ENCODE data around the gene CRIM1. TPM values are rescaled to one million over a fixed set of nuclear protein-coding genes. Genes with fewer than 3 reads are reported as not detected.
A peak's percentile ranks its signal among the peaks of the same experiment; 100 is the strongest.

CRIM1 gene
- polyA plus RNA-seq, 3 donors from 2014 or later, result 1.9 to 3.3 (median 3.0) TPM

GRCh38 chr2:36520431-36520830 lies 164.9 kb downstream of the CRIM1 start:
- Mint-ChIP-seq H3K27me3 (ENCODE audit: low read depth in 3 of 3) (no peaks in the 10 kb centered on the region), H3K27ac (no peak overlapping the region)

DNA sequence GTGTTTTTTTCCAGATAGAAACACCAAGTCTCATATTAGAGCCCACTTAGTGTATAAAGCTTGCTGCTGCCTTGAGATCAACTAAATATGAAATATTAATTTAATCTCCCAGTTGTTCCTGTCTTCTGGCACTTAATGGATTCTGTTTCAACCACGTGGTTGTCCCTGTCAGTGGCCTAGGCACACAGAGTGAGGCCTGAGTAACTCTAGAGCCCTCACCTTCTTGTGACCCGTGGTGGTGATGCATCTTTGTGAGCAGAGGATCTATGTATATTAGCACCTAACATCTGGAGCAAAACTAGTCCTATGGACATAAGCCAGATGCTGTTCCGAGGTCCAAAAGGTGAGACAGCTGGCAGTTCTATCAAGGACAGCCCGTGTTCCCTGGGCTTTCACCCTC lies 167.6 kb downstream of the CRIM1 start:
- H3K4me3 Mint-ChIP-seq, result no peak overlapping the region
- no peaks in the 10 kb centered on the region for H3K27me3 Mint-ChIP-seq (ENCODE audit: low read depth in 3 of 3)
- DNase-seq, result no peak
- H3K27ac Mint-ChIP-seq, result peak overlapping the region in 1 of 6 donors; percentile 69
- no peaks in the 10 kb centered on the region for H3K9me3 Mint-ChIP-seq
- H3K36me3 Mint-ChIP-seq, result peaks cover 16 to 58% (median 22%) of the 10 kb centered on the region in 3 donors
- H3K4me1 Mint-ChIP-seq, result peaks cover 5 to 7% of the 10 kb centered on the region in 2 donors

More at GRCh38 chr2:36520431-36520830, 164.9 kb downstream of the CRIM1 start:
- Mint-ChIP-seq H3K4me3 (no peak overlapping the region), H3K4me1 (no peaks in the 10 kb centered on the region), H3K9me3 (no peaks in the 10 kb centered on the region), H3K36me3 (peaks cover 17 to 76% (median 36%) of the 10 kb centered on the region in 3 donors)
- no peak for DNase-seq

DNA sequence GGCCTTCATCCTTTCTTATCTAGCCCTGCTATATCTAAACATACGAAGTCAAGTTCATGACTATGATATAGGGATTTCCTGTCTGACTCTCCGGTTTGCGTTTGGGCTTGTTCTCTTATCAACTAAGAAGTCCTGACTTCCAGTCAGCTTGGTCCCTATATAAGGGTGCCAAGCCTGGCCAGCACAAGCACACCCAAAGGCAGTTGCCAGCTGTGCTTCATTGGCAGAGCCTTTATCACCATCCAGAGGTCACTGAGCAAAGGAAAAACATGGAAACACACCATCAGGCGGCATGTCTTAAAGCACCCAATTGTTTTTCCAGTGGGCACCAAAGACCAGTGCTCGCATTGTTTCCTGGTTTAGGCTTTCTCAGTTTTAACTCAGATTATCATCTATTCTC lies 169.7 kb downstream of the CRIM1 start:
- Mint-ChIP-seq H3K36me3 (peaks cover 11 to 44% (median 22%) of the 10 kb centered on the region in 3 donors), H3K4me3 (no peak overlapping the region), H3K9me3 (no peaks in the 10 kb centered on the region), H3K27ac (no peak overlapping the region), H3K4me1 (peaks cover 16 to 21% of the 10 kb centered on the region in 2 donors), H3K27me3 (ENCODE audit: low read depth in 3 of 3) (no peaks in the 10 kb centered on the region)
- no peak for DNase-seq

DNA sequence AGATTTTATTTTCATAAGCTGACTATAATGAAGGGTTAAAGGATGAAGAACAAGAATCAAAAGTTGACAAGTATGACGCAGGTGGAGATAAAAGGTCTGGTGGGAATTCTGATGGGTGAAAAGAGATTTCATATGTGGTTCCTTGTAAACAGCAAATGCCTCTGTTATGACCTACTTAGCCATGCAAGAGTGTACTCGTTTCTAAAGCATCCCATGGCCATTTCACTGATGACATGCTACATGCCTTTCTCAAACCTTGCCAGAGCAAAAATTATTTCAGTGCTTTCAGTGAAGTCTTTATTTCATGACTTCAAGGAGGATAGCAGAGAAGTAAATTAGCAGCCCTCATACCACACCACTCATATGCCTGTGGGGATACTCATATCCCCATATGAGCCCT lies 170.6 kb downstream of the CRIM1 start:
- H3K27ac Mint-ChIP-seq, result no peak overlapping the region
- peaks cover 16 to 21% of the 10 kb centered on the region in 2 donors for H3K4me1 Mint-ChIP-seq
- H3K36me3 Mint-ChIP-seq, result peaks cover 15 to 35% (median 20%) of the 10 kb centered on the region in 3 donors
- no peak for DNase-seq
- H3K27me3 Mint-ChIP-seq (ENCODE audit: low read depth in 3 of 3), result no peaks in the 10 kb centered on the region
- H3K9me3 Mint-ChIP-seq, result no peaks in the 10 kb centered on the region
- H3K4me3 Mint-ChIP-seq, result no peak overlapping the region

GRCh38 chr2:36528274-36528673 lies 172.7 kb downstream of the CRIM1 start:
- Mint-ChIP-seq H3K4me1 (peaks cover 16 to 21% of the 10 kb centered on the region in 2 donors), H3K27me3 (ENCODE audit: low read depth in 3 of 3) (no peaks in the 10 kb centered on the region), H3K9me3 (no peaks in the 10 kb centered on the region), H3K4me3 (peak overlapping the region; percentile 7 to 70 (median 38)), H3K36me3 (peaks cover 13 to 24% (median 20%) of the 10 kb centered on the region in 3 donors), H3K27ac (peak overlapping the region in 4 of 6 donors; percentile 61 to 82 (median 75))
- DNase-seq, result peak; percentile 13 to 20 (median 20)

GRCh38 chr2:36528766-36529392 lies 173.3 kb downstream of the CRIM1 start:
- DNase-seq, result no peak
- Mint-ChIP-seq H3K4me3 (peak overlapping the region in 2 of 5 donors; percentile 0 to 70), H3K4me1 (peaks cover 16 to 21% of the 10 kb centered on the region in 2 donors), H3K27me3 (ENCODE audit: low read depth in 3 of 3) (no peaks in the 10 kb centered on the region), H3K9me3 (no peaks in the 10 kb centered on the region), H3K27ac (peak overlapping the region in 4 of 6 donors; percentile 61 to 82 (median 75)), H3K36me3 (peaks cover 8 to 18% (median 17%) of the 10 kb centered on the region in 3 donors)

GRCh38 chr2:36530178-36530982 lies 174.8 kb downstream of the CRIM1 start:
- Mint-ChIP-seq H3K4me1 (peaks cover 16 to 21% of the 10 kb centered on the region in 2 donors), H3K9me3 (no peaks in the 10 kb centered on the region), H3K36me3 (peaks cover 4 to 12% (median 8%) of the 10 kb centered on the region in 3 donors), H3K27ac (no peak overlapping the region), H3K4me3 (no peak overlapping the region), H3K27me3 (ENCODE audit: low read depth in 3 of 3) (peaks cover 0 to 1% (median 0%) of the 10 kb centered on the region in 3 donors)
- DNase-seq, result no peak

DNA sequence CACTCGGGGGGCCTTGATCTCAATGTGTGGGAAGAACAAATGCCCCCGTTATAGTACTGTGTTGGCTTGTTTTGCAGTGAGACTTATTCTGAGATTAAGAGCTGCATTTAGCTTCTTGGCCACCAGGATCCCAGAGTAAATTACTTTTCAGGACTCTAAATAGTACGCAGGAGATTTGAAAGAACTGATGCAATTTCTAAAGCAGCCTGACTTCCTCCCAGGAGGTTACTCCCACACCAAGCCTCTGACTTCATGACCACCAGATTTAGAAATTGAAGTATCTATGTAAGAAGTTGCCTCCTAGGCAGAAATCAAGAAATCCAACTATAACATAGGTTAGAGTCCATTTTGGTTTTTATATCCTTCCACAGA lies 175.4 kb downstream of the CRIM1 start:
- no peaks in the 10 kb centered on the region for H3K9me3 Mint-ChIP-seq
- H3K27ac Mint-ChIP-seq, result no peak overlapping the region
- H3K36me3 Mint-ChIP-seq, result peaks cover 4 to 10% (median 8%) of the 10 kb centered on the region in 3 donors
- no peak for DNase-seq
- H3K4me1 Mint-ChIP-seq, result peaks cover 16 to 21% of the 10 kb centered on the region in 2 donors
- peaks cover 0 to 1% (median 0%) of the 10 kb centered on the region in 3 donors for H3K27me3 Mint-ChIP-seq (ENCODE audit: low read depth in 3 of 3)
- H3K4me3 Mint-ChIP-seq, result no peak overlapping the region

DNA sequence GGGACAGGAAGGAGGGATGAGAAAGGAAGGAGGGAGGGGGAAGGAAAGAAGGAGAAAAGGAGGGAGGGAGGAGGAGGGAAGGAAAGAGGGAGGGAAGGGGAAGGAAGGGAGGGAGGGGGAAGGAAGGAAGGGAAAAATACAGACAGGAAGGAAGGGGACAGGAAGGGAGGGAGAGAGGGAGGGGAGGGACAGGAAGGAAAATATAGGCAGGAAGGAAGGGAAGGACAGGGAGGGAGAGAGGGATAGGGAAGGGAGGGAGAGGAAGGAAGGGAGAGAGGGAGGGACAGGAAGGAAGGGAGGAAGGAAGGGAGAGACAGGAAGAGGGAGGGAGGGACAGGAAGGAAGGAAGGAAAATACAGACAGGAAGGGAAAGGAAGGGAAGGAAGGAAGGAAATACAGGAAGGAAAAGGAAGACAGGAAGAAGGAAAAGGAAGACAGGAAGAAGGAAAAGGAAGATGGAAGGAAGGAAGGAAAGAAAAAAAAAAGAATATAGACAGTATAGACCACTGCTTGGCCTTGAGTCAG lies 178.8 kb downstream of the CRIM1 start:
- peak overlapping the region in 2 of 6 donors; percentile 19 to 63 for H3K27ac Mint-ChIP-seq
- H3K9me3 Mint-ChIP-seq, result no peaks in the 10 kb centered on the region
- H3K27me3 Mint-ChIP-seq (ENCODE audit: low read depth in 3 of 3), result peaks cover 0 to 3% (median 1%) of the 10 kb centered on the region in 3 donors
- H3K4me1 Mint-ChIP-seq, result peaks cover under 1 to 3% of the 10 kb centered on the region in 2 donors
- H3K4me3 Mint-ChIP-seq, result no peak overlapping the region
- DNase-seq, result no peak
- H3K36me3 Mint-ChIP-seq, result peaks cover 5 to 17% (median 17%) of the 10 kb centered on the region in 3 donors

DNA sequence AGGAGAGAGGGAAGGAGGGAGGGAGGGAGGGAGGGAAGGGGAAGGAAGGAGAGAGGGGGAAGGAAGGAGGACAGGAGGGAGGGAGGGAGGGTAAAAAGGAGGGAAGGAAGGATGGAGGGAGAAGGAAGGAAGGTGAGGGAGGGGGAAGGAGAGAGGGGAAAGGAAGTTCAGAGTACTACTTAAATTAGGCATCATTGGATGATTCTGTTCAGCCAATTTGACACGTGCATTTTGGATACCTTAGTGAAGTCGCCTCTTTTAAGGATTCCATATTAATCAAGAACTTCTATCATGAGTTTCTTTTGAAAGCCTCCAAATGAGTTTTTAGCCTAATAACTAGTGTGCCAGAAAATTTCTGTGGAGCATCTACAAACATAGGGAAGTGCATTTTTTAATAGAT lies 179.5 kb downstream of the CRIM1 start:
- H3K4me3 Mint-ChIP-seq, result no peak overlapping the region
- H3K36me3 Mint-ChIP-seq, result peaks cover 5 to 17% (median 17%) of the 10 kb centered on the region in 3 donors
- H3K27ac Mint-ChIP-seq, result no peak overlapping the region

GRCh38 chr2:36536776-36537175 lies 181.2 kb downstream of the CRIM1 start:
- no peak for DNase-seq
- Mint-ChIP-seq H3K27me3 (ENCODE audit: low read depth in 3 of 3) (peaks cover 0 to 3% (median 1%) of the 10 kb centered on the region in 3 donors), H3K36me3 (peaks cover 5 to 24% (median 11%) of the 10 kb centered on the region in 3 donors), H3K4me3 (no peak overlapping the region), H3K4me1 (peaks cover 0 to 2% of the 10 kb centered on the region in 2 donors), H3K27ac (no peak overlapping the region), H3K9me3 (no peaks in the 10 kb centered on the region)

More for the DNA sequence above, 179.5 kb downstream of the CRIM1 start:
- peaks cover 0 to 3% (median 1%) of the 10 kb centered on the region in 3 donors for H3K27me3 Mint-ChIP-seq (ENCODE audit: low read depth in 3 of 3)
- no peak for DNase-seq
- H3K4me1 Mint-ChIP-seq, result no peaks in the 10 kb centered on the region
- no peaks in the 10 kb centered on the region for H3K9me3 Mint-ChIP-seq

- no peak overlapping the region for H3K4me3 Mint-ChIP-seq
- H3K4me1 Mint-ChIP-seq, result peaks cover 7 to 16% of the 10 kb centered on the region in 2 donors
- no peaks in the 10 kb centered on the region for H3K9me3 Mint-ChIP-seq
- DNase-seq, result no peak
- peaks cover 5 to 23% (median 7%) of the 10 kb centered on the region in 3 donors for H3K36me3 Mint-ChIP-seq
- H3K27me3 Mint-ChIP-seq (ENCODE audit: low read depth in 3 of 3), result peaks cover 0 to 3% (median 1%) of the 10 kb centered on the region in 3 donors
- no peak overlapping the region for H3K27ac Mint-ChIP-seq
These were observed 182.8 kb downstream of the CRIM1 start for GRCh38 chr2:36538335-36538734.

GRCh38 chr2:36539631-36540030 lies 184.1 kb downstream of the CRIM1 start:
- H3K27me3 Mint-ChIP-seq (ENCODE audit: low read depth in 3 of 3), result peaks cover 0 to 3% (median 0%) of the 10 kb centered on the region in 3 donors
- peaks cover 5 to 27% (median 7%) of the 10 kb centered on the region in 3 donors for H3K36me3 Mint-ChIP-seq
- no peak overlapping the region for H3K27ac Mint-ChIP-seq
- H3K4me1 Mint-ChIP-seq, result peaks cover 7 to 16% of the 10 kb centered on the region in 2 donors
- no peak overlapping the region for H3K4me3 Mint-ChIP-seq
- no peak for DNase-seq
- H3K9me3 Mint-ChIP-seq, result no peaks in the 10 kb centered on the region

All from immature natural killer cell (primary cell).